ENCODE measurements around the gene KANSL3.

- TF ChIP-seq CTCF (IDR thresholded peaks at IDR 0.05; ENCODE audit: extremely low read depth in 1 of 2, insufficient read depth in 1 of 2, low read depth in 1 of 2, low read length in 2 of 2) (peak; percentile 23 to 71), EZH2 (IDR thresholded peaks at IDR 0.05; ENCODE audit: borderline replicate concordance, low read depth, low read length, severe bottlenecking) (no peak), POLR2AphosphoS5 (IDR thresholded peaks at IDR 0.05; ENCODE audit: insufficient read depth, low read depth, low read length) (no peak), JUN (IDR thresholded peaks at IDR 0.05; ENCODE audit: borderline replicate concordance, insufficient read depth, insufficient read length, low read depth) (no peak), MYC (IDR thresholded peaks at IDR 0.05; ENCODE audit: low read depth, low read length) (no peak), POLR2A (IDR thresholded peaks at IDR 0.05; ENCODE audit: low read depth, low read length) (no peak)
Measured at GRCh38 chr2:96580771-96581170, 57.3 kb downstream of the KANSL3 start.

All from endothelial cell of umbilical vein (primary cell).